GM04503 (cell line): ENCODE measurements around the gene CD274.
"Not testable (repeated sequence)": the region's sequence is repeated elsewhere in the genome, so short reads cannot be mapped to it uniquely, and the experiment has no call there.

Source experiments
- DNase-seq: peaks from one replicate; pipeline ENCODE4 v3.0.0-alpha.2; 2012; ENCODE audit warnings: low read depth

Gene CD274

DNA sequence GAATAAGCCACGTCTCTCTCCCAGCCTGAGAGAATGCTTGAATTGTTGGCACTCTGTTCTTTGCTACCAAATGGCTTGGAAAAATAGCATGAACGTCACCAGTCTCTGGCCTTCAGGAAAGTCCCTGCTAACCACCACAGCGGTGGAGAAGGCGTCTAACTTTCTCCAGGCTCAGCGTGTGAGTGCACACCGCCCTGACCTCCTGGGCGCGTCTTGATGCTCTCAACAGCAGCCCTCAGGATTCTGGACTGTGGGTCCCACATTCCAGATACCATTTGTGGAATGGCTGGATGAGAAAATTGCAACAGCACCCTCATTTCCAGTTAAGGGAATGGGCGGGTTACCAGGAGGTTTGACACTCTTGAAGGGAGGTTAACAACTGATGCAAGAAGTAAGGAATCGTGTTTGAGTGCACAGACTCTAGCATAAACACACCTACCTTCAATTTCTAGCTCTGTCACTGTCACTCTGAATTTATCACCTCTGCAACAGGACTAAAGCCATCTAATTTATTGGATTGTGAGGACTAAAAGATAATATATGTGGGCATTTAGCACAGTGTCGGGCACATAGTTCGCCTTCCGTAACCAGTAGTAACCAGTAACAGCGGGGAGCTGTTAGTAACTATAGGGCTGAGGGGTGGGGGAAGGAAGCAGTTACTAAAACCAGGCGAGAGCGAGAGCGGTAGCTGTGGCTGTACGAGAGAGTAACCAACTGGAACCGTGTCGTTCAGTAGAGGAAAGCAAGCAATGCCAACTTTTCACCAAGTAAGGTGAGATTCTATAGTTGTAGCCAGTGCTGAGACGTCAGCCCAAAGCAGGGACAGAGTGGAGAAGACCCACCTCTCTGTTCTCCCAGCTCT lies 11.8 kb upstream of the CD274 start:
- DNase-seq, result no peak

GRCh38 chr9:5440426-5440825 lies 9.9 kb upstream of the CD274 start:
- DNase-seq, result no peak

DNA sequence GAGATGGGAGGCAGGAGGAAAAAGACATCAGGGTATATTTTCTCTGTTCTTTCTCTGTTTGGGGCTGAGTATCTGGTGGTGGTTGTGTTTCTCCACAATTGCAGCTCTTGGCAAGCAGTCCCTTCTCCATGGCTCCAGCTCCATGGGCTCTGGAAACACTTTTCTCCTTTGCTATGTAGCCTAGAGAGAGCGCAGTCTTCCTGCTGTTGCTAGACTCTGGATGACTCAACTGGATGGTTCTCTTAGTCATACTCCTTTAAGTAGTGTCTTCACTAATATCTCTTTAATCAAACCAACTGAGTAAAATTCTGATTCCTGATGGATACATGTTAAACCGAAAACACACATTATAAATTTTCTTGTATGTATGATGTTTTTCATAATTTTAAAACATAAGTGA lies 9.3 kb upstream of the CD274 start:
- no peak for DNase-seq

DNA sequence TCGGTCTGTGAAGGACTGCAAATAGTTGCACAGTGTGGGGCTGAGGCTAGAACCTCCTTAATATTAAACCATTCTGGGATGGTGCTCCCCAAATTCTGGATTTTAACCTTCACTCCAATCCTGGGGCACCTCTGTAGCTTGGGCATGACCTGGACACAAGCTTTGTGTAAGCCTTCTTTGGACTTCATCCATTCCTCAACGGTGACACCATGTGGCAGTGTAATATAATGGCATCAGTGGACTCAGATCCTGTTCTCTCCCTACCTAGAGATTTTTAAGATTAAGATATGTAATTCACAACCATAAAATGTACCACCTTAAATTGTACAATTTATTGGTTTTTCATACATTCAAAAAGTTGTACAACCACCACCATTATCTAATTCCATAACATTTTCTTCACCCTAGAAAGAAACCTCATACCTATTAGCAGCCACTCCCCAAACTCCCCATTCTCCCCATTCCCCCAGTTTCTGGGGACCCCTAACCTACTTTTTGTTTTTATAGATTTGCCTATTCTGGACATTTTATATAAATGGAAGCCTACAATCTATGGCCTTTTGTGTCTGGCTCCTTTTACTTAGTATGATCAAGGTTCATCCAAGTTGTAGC lies 7.8 kb upstream of the CD274 start:
- DNase-seq, result no peak

DNA sequence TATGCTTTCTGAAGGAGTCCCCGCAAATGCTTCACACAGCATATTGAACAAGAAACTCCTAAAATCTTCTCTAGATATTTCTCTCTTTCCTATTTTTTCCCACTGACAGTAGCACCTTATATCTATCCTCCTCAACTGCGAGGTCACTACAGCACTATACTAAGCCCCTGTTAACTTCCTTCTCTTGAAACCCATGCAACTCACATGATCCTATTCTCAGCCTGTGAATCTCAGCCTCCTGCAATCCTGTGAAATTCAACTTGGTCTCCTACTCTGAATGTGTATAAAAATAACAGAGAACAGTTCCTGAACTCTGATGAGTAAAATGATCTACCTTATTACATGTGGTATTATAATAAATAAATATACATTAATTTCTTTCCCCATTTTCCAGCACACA lies 6.5 kb upstream of the CD274 start:
- no peak for DNase-seq

DNA sequence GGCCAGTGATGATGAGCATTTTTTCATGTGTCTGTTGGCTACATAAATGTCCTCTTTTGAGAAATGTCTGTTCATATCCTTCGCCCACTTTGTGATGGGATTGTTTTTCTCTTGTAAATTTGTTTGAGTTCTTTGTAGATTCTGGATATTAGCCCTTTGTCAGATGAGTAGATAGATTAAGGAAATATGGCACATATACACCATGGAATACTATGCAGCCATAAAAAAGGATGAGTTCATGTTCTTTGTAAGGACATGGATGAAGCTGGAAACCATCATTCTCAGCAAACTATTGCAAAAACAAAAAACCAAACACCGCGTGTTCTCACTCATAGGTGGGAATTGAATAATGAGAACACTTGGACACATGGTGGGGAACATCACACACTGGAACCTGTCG lies 5.2 kb upstream of the CD274 start:
- DNase-seq, result not testable (repeated sequence)

DNA sequence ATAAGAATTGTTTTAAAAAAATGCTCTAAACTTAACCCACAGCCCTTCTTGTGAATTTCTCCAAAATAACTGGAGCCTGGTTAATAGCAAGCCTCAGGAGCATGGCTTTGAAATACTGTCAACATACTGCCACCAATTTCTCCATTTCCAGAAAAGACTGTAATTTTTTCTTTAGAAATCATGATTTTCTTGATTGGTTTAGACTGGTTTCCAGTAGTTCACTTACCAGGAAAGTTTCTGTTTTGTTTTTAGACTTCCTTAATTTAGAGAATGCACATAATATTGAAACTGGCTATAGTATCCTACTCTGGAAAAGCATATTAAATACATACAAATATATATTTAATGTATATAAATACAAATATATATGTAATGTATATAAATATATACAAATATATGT lies 4.5 kb upstream of the CD274 start:
- no peak for DNase-seq

GRCh38 chr9:5446451-5447236 lies 3.7 kb upstream of the CD274 start:
- DNase-seq, result no peak

GRCh38 chr9:5447337-5447736 lies 3.0 kb upstream of the CD274 start:
- no peak for DNase-seq

- DNase-seq, result no peak
These were observed 2.3 kb upstream of the CD274 start for GRCh38 chr9:5448016-5448415.

GRCh38 chr9:5448461-5449435 lies 1.6 kb upstream of the CD274 start:
- DNase-seq, result no peak

DNA sequence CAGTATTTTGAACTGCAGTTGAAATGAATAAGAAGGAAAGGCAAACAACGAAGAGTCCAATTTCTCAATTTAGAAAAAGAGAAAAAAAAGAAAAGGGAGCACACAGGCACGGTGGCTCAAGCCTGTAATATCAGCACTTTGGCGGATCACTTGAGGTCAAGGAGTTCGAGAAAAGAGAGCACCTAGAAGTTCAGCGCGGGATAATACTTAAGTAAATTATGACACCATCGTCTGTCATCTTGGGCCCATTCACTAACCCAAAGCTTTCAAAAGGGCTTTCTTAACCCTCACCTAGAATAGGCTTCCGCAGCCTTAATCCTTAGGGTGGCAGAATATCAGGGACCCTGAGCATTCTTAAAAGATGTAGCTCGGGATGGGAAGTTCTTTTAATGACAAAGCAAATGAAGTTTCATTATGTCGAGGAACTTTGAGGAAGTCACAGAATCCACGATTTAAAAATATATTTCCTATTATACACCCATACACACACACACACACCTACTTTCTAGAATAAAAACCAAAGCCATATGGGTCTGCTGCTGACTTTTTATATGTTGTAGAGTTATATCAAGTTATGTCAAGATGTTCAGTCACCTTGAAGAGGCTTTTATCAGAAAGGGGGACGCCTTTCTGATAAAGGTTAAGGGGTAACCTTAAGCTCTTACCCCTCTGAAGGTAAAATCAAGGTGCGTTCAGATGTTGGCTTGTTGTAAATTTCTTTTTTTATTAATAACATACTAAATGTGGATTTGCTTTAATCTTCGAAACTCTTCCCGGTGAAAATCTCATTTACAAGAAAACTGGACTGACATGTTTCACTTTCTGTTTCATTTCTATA lies 602 bp upstream of the CD274 start:
- DNase-seq, result no peak

GRCh38 chr9:5452286-5452609 lies 1.9 kb downstream of the CD274 start:
- DNase-seq, result no peak

DNA sequence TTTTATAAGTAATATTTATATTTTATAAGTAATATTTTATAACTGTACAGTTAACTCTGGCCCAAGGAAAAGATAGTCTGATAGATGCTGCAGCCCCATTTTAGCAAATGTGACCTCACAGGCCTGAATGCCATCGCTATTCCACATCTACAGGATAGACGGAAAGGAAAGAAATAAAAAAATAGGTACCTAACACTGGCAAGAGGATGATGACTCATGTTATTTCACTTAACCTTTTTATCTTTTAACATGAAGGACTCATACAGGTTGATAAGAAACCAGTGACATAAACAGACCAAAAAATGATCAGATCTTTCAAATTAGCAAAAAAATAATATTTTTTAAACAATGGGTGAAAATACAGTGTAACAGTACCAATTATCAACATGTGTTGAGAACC lies 2.7 kb downstream of the CD274 start:
- no peak for DNase-seq

- DNase-seq, result no peak
These were observed 3.3 kb downstream of the CD274 start for GRCh38 chr9:5453673-5454072.

GRCh38 chr9:5455181-5455580 lies 4.8 kb downstream of the CD274 start:
- DNase-seq, result no peak

GRCh38 chr9:5459289-5459829 lies 9.0 kb downstream of the CD274 start:
- DNase-seq, result no peak

GRCh38 chr9:5460157-5460556 lies 9.8 kb downstream of the CD274 start:
- DNase-seq, result no peak

DNA sequence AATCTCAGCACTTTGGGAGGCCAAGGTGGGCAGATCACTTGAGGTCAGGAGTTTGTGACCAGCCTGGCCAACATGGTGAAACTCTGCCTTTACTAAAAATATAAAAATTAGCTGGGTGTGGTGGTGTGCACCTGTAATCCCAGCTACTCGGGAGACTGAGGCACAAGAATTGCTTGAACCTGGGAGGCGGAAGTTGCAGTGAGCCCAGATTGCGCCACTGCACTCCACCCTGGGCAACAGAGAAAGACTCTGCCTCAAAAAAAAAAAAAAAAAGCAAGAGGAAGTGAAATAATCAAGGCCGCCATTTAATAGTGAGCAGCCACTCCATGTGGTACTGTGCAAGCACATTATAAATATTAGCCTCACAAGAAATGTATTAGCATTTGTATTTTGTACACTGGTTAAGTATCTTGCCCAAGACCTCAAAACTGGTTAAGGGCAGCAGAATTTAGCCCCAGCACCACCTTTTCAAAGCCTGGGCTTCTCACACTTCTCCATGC lies 14.5 kb downstream of the CD274 start:
- DNase-seq, result not testable (repeated sequence)

GRCh38 chr9:5466005-5466404 lies 15.7 kb downstream of the CD274 start:
- no peak for DNase-seq

DNA sequence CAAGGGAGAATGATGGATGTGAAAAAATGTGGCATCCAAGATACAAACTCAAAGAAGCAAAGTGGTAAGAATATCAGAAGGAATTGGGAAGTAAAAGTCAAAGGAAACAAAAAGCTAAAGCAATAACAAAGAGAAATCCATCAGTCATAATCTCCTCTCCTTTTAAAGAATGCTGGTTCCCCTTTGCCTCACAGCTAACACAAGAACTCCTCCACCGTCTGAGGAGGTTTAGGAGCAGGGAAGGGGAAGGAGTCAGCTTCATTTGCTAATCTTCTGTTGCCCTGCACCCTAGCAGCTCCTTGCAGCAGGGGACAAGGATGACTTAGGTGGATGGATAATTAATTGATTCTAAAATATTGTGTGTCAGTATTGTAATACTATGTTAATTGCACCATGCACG lies 16.4 kb downstream of the CD274 start:
- DNase-seq, result no peak
